ENCODE results near the gene SYT1. TPM values are rescaled to one million over a fixed set of nuclear protein-coding genes. Genes with fewer than 3 reads are reported as not detected.

Gene SYT1
- total RNA-seq, 5 donors from 2014 or later (not counting 1 experiment from before 2014, with no cell fraction given): 0.09 TPM; not detected in 3

GRCh38 chr12:79069009-79069408 is 204.4 kb downstream of the SYT1 start:
- Histone ChIP-seq H3K27ac (ENCODE audit: low read length) (no peak overlapping the region), H3K4me1 (ENCODE audit: control insufficient read depth in 1 of 2, extremely low read depth in 1 of 2, insufficient read depth in 2 of 2, low read length in 2 of 2) (no peaks in the 10 kb centered on the region), H3K9me3 (no peaks in the 10 kb centered on the region), H3K27me3 (replicated peaks in 1 of 2; ENCODE audit: control insufficient read depth in 2 of 2, extremely low read depth in 1 of 2, insufficient read depth in 2 of 2, low read length in 1 of 2) (no peaks in the 10 kb centered on the region), H3K4me3 (ENCODE audit: control insufficient read depth in 1 of 2, extremely low read depth in 1 of 2, low read length in 1 of 2) (no peak overlapping the region), H3K36me3 (ENCODE audit: control insufficient read depth in 2 of 2, extremely low read depth in 1 of 2, insufficient read depth in 1 of 2, low read length in 1 of 2) (no peaks in the 10 kb centered on the region)
- CTCF ChIA-PET: no interaction called here
- no peak overlapping the region for H3K4me3 Mint-ChIP-seq
- H3K27ac Mint-ChIP-seq: no peak overlapping the region
- peaks cover 0 to 11% (median 0%) of the 10 kb centered on the region in 3 donors for H3K9me3 Mint-ChIP-seq
- POLR2A ChIA-PET: no interaction called here
- H3K27me3 Mint-ChIP-seq: no peaks in the 10 kb centered on the region
- no peaks in the 10 kb centered on the region for H3K4me1 Mint-ChIP-seq
- no peaks in the 10 kb centered on the region for H3K36me3 Mint-ChIP-seq
- no peak for ATAC-seq (replicated peaks in 1 of 4)
- DNase-seq: no peak

- Mint-ChIP-seq H3K9me3 (peaks cover 0 to 4% (median 4%) of the 10 kb centered on the region in 3 donors), H3K36me3 (no peaks in the 10 kb centered on the region), H3K4me3 (no peak overlapping the region), H3K4me1 (no peaks in the 10 kb centered on the region), H3K27ac (no peak overlapping the region), H3K27me3 (no peaks in the 10 kb centered on the region)
- H3K4me3 ChIP-seq (ENCODE audit: control insufficient read depth in 1 of 2, extremely low read depth in 1 of 2, low read length in 1 of 2): no peak overlapping the region
- ATAC-seq (replicated peaks in 1 of 4): no peak
- WGBS (ENCODE audit: insufficient coverage): no CpG with 5 or more reads among the region's 1 CpG
- no peak for DNase-seq
- H3K36me3 ChIP-seq (ENCODE audit: control insufficient read depth in 2 of 2, extremely low read depth in 1 of 2, insufficient read depth in 1 of 2, low read length in 1 of 2): no peaks in the 10 kb centered on the region
- no peaks in the 10 kb centered on the region for H3K9me3 ChIP-seq
- ChIA-PET POLR2A (no interaction called here), CTCF (no interaction called here)
- H3K27ac ChIP-seq (ENCODE audit: low read length): no peak overlapping the region
- no peaks in the 10 kb centered on the region for H3K27me3 ChIP-seq (replicated peaks in 1 of 2; ENCODE audit: control insufficient read depth in 2 of 2, extremely low read depth in 1 of 2, insufficient read depth in 2 of 2, low read length in 1 of 2)
- H3K4me1 ChIP-seq (ENCODE audit: control insufficient read depth in 1 of 2, extremely low read depth in 1 of 2, insufficient read depth in 2 of 2, low read length in 2 of 2): no peaks in the 10 kb centered on the region
Observed at GRCh38 chr12:79071498-79071897, 206.9 kb downstream of the SYT1 start.

- POLR2A ChIA-PET: no interaction called here
- CTCF ChIA-PET: no interaction called here
- H3K9me3 ChIP-seq: no peaks in the 10 kb centered on the region
- H3K27ac ChIP-seq (ENCODE audit: low read length): no peak overlapping the region
- 78% methylated on average over 1 of the region's 2 CpGs for WGBS (ENCODE audit: insufficient coverage)
- Mint-ChIP-seq H3K36me3 (no peaks in the 10 kb centered on the region), H3K27me3 (no peaks in the 10 kb centered on the region), H3K27ac (no peak overlapping the region), H3K9me3 (peaks cover 0 to 4% (median 0%) of the 10 kb centered on the region in 3 donors), H3K4me3 (no peak overlapping the region), H3K4me1 (no peaks in the 10 kb centered on the region)
- no peaks in the 10 kb centered on the region for H3K36me3 ChIP-seq (ENCODE audit: control insufficient read depth in 2 of 2, extremely low read depth in 1 of 2, insufficient read depth in 1 of 2, low read length in 1 of 2)
- H3K27me3 ChIP-seq (replicated peaks in 1 of 2; ENCODE audit: control insufficient read depth in 2 of 2, extremely low read depth in 1 of 2, insufficient read depth in 2 of 2, low read length in 1 of 2): no peaks in the 10 kb centered on the region
- no peaks in the 10 kb centered on the region for H3K4me1 ChIP-seq (ENCODE audit: control insufficient read depth in 1 of 2, extremely low read depth in 1 of 2, insufficient read depth in 2 of 2, low read length in 2 of 2)
- no peak overlapping the region for H3K4me3 ChIP-seq (ENCODE audit: control insufficient read depth in 1 of 2, extremely low read depth in 1 of 2, low read length in 1 of 2)
- ATAC-seq (replicated peaks in 1 of 4) (no peak), DNase-seq (no peak)
Observed at GRCh38 chr12:79073506-79073905, 208.9 kb downstream of the SYT1 start.

- WGBS (ENCODE audit: insufficient coverage): no CpG with 5 or more reads among the region's 1 CpG
- H3K27me3 Mint-ChIP-seq: no peaks in the 10 kb centered on the region
- Histone ChIP-seq H3K27me3 (replicated peaks in 1 of 2; ENCODE audit: control insufficient read depth in 2 of 2, extremely low read depth in 1 of 2, insufficient read depth in 2 of 2, low read length in 1 of 2) (no peaks in the 10 kb centered on the region), H3K27ac (ENCODE audit: low read length) (no peak overlapping the region), H3K4me1 (ENCODE audit: control insufficient read depth in 1 of 2, extremely low read depth in 1 of 2, insufficient read depth in 2 of 2, low read length in 2 of 2) (no peaks in the 10 kb centered on the region), H3K36me3 (ENCODE audit: control insufficient read depth in 2 of 2, extremely low read depth in 1 of 2, insufficient read depth in 1 of 2, low read length in 1 of 2) (no peaks in the 10 kb centered on the region), H3K4me3 (ENCODE audit: control insufficient read depth in 1 of 2, extremely low read depth in 1 of 2, low read length in 1 of 2) (no peak overlapping the region), H3K9me3 (no peaks in the 10 kb centered on the region)
- no peak overlapping the region for H3K4me3 Mint-ChIP-seq
- ChIA-PET CTCF (no interaction called here), POLR2A (no interaction called here)
- no peaks in the 10 kb centered on the region for H3K4me1 Mint-ChIP-seq
- DNase-seq (no peak), ATAC-seq (replicated peaks in 1 of 4) (no peak)
- H3K36me3 Mint-ChIP-seq: no peaks in the 10 kb centered on the region
- H3K27ac Mint-ChIP-seq: no peak overlapping the region
- H3K9me3 Mint-ChIP-seq: peaks cover 0 to 4% (median 0%) of the 10 kb centered on the region in 3 donors
Observed at GRCh38 chr12:79082595-79082994, 218.0 kb downstream of the SYT1 start.

- CTCF ChIA-PET: no interaction called here
- DNase-seq: no peak
- no peak overlapping the region for H3K27ac Mint-ChIP-seq
- H3K9me3 Mint-ChIP-seq: peaks cover 0 to 5% (median under 1%) of the 10 kb centered on the region in 3 donors
- Histone ChIP-seq H3K27me3 (replicated peaks in 1 of 2; ENCODE audit: control insufficient read depth in 2 of 2, extremely low read depth in 1 of 2, insufficient read depth in 2 of 2, low read length in 1 of 2) (no peaks in the 10 kb centered on the region), H3K4me3 (ENCODE audit: control insufficient read depth in 1 of 2, extremely low read depth in 1 of 2, low read length in 1 of 2) (no peak overlapping the region), H3K27ac (ENCODE audit: low read length) (no peak overlapping the region), H3K36me3 (ENCODE audit: control insufficient read depth in 2 of 2, extremely low read depth in 1 of 2, insufficient read depth in 1 of 2, low read length in 1 of 2) (no peaks in the 10 kb centered on the region), H3K4me1 (ENCODE audit: control insufficient read depth in 1 of 2, extremely low read depth in 1 of 2, insufficient read depth in 2 of 2, low read length in 2 of 2) (no peaks in the 10 kb centered on the region), H3K9me3 (no peaks in the 10 kb centered on the region)
- H3K4me3 Mint-ChIP-seq: no peak overlapping the region
- POLR2A ChIA-PET: no interaction called here
- no peaks in the 10 kb centered on the region for H3K4me1 Mint-ChIP-seq
- ATAC-seq (replicated peaks in 1 of 4): no peak
- H3K27me3 Mint-ChIP-seq: no peaks in the 10 kb centered on the region
- H3K36me3 Mint-ChIP-seq: no peaks in the 10 kb centered on the region
Observed at GRCh38 chr12:79083181-79083580, 218.6 kb downstream of the SYT1 start.

GRCh38 chr12:79085106-79085682 is 220.6 kb downstream of the SYT1 start:
- no peaks in the 10 kb centered on the region for H3K36me3 ChIP-seq (ENCODE audit: control insufficient read depth in 2 of 2, extremely low read depth in 1 of 2, insufficient read depth in 1 of 2, low read length in 1 of 2)
- no peak overlapping the region for H3K27ac ChIP-seq (ENCODE audit: low read length)
- Mint-ChIP-seq H3K27me3 (no peaks in the 10 kb centered on the region), H3K4me3 (no peak overlapping the region), H3K27ac (no peak overlapping the region), H3K36me3 (no peaks in the 10 kb centered on the region), H3K9me3 (peaks cover 0 to 9% (median 8%) of the 10 kb centered on the region in 3 donors), H3K4me1 (no peaks in the 10 kb centered on the region)
- WGBS (ENCODE audit: insufficient coverage): no CpG with 5 or more reads among the region's 2 CpGs
- no peaks in the 10 kb centered on the region for H3K4me1 ChIP-seq (ENCODE audit: control insufficient read depth in 1 of 2, extremely low read depth in 1 of 2, insufficient read depth in 2 of 2, low read length in 2 of 2)
- DNase-seq: no peak
- H3K4me3 ChIP-seq (ENCODE audit: control insufficient read depth in 1 of 2, extremely low read depth in 1 of 2, low read length in 1 of 2): no peak overlapping the region
- ChIA-PET POLR2A (no interaction called here), CTCF (no interaction called here)
- H3K9me3 ChIP-seq: no peaks in the 10 kb centered on the region
- ATAC-seq (replicated peaks in 1 of 4): no peak
- no peaks in the 10 kb centered on the region for H3K27me3 ChIP-seq (replicated peaks in 1 of 2; ENCODE audit: control insufficient read depth in 2 of 2, extremely low read depth in 1 of 2, insufficient read depth in 2 of 2, low read length in 1 of 2)
